GM18499 (cell line): ENCODE data around the gene RPL10L.

Experiments used
- ATAC-seq: cut with Tn5 transposase; IDR thresholded peaks from one replicate; pipeline ENCODE4 v1.9.1; 2021; ENCODE audit warnings: moderate number of reproducible peaks; ENCODE audit not compliant: insufficient read depth, unreplicated experiment

Gene RPL10L

DNA sequence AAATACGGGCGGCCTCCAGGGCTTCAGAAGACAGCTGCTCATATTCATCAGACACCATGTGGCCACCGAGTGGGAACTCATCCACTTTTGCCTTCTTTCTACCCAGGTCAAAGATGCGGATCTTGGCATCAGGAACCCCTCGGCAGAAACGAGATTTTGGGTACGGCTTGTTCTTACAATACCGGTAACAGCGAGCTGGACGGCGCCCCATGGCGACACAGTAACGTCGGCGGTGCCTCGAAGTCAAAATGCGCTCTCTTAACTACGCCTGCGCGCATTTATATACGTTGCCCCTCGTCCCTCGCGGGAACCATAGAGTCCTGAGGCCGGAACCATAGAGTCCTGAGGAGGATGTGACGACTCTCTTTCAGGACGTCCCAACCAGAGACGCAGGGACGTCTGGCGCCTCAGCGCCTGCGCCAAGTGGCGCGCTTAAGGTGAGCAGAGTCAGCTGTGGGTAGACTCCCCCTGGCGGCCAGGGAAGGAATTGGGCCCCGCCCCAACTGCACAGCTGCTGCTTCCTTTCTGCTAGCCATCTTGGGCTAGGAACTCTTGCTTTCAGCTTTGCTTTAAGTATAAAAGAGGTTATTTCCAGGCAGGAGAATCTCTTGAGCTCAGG is at the start of gene RPL10L:
Gene RPL10L (minus strand): TSS at position 256 of the 619 bp plus-strand sequence. CDS start 45 bp downstream, at position 211.
- no peak for ATAC-seq

DNA sequence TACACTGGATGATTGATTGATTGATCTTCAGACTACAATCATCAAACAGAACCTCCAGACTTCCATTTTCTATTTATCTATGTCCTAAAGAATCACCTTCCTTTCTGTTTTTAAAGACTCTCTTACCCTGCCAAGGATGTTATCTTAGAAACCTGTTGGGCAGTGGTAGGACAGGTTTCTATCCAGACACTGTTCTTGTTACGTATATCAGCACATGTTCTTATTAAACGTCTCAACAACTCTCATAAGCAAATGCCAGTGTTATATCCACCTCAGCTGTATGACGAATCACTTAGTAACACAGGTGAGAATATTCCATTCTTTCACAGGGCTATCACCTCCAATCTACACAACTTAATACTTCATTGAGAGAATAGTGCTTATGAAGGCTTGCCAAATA is 40.2 kb upstream of the RPL10L start:
- no peak for ATAC-seq

GRCh38 chr14:46686652-46687051 is 35.1 kb upstream of the RPL10L start:
- no peak for ATAC-seq

- ATAC-seq = no peak
These were observed 20.5 kb upstream of the RPL10L start for GRCh38 chr14:46672128-46672527.

DNA sequence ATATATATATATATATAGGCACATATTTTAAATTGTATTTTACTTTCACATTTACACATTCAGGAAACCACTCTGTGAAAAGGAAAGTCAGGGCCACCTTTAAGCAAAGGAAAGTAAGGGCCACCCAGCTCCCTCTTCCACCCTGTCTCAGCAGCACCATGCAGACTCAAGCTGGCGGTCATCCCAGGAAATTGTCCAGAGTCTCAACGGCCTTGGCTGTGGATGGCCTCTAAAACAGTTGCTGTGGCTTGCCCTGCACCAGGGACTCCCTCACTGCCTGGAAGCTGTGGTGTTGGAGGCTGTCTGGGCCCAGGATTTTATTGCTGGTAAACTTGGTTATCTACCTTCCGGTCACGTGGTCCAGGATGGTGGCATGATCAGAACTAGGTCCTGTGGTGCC is 11.8 kb upstream of the RPL10L start:
- no peak for ATAC-seq

GRCh38 chr14:46661728-46662127 is 10.1 kb upstream of the RPL10L start:
- no peak for ATAC-seq

- no peak for ATAC-seq
These were observed 1.6 kb upstream of the RPL10L start for GRCh38 chr14:46653031-46653755.

DNA sequence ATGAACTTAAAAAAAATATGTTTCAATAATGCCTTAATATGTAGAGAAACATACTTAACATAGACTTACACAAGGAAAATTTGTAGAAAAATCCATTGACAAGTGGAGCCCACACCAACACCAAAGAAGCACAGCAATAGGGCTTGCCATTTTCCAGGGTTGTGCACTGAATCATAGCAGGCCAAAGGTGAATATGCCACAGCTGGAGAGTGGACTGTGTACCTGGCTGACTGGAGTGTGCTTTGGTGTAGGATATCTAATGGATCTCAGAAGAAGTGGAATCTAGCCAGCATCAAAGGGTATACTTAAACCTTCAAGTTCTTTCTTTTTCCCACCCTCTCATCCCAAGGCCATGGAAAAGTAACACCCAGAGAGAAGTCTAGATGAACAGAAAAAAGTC is 4.8 kb downstream of the RPL10L start:
- no peak for ATAC-seq

GRCh38 chr14:46626876-46627275 is 24.7 kb downstream of the RPL10L start:
- no peak for ATAC-seq
